Measurements from ENCODE around the gene GREB1L. TPM values are rescaled to one million over a fixed set of nuclear protein-coding genes. Genes with fewer than 3 reads are reported as not detected.

Gene GREB1L
- total RNA-seq, 1 experiment from 2014 or later: 0.26 TPM

- ChIA-PET POLR2A (no interaction called here), CTCF (no interaction called here)
- DNase-seq (ENCODE audit: low spot score) (no peak), ATAC-seq (no peak)
- H3K9me3 Mint-ChIP-seq: no peaks in the 10 kb centered on the region
- peaks cover 82% of the 10 kb centered on the region for H3K27me3 Mint-ChIP-seq (ENCODE audit: low read depth)
- H3K4me3 Mint-ChIP-seq: no peak overlapping the region
- TF ChIP-seq EMX1 (CRISPR knock-in tag; IDR thresholded peaks at IDR 0.05) (no peak), NR3C1 (CRISPR knock-in tag; conservative IDR thresholded peaks at IDR 0.05; ENCODE audit: low read depth) (no peak), ZNF416 (CRISPR knock-in tag; IDR thresholded peaks at IDR 0.05) (no peak), MLX (CRISPR knock-in tag; IDR thresholded peaks at IDR 0.05) (no peak), AR (CRISPR knock-in tag; IDR thresholded peaks at IDR 0.05) (no peak), ATF6 (CRISPR knock-in tag; IDR thresholded peaks at IDR 0.05) (no peak), ZNF425 (CRISPR knock-in tag; conservative IDR thresholded peaks at IDR 0.05) (no peak), GRHL2 (CRISPR knock-in tag; IDR thresholded peaks at IDR 0.05; ENCODE audit: insufficient replicate concordance, severe bottlenecking) (no peak), ZNF317 (CRISPR knock-in tag; IDR thresholded peaks at IDR 0.05; ENCODE audit: borderline replicate concordance, low read depth) (no peak), ERG (CRISPR knock-in tag; IDR thresholded peaks at IDR 0.05) (no peak), NR2C2 (CRISPR knock-in tag; IDR thresholded peaks at IDR 0.05) (no peak), ZBTB21 (CRISPR knock-in tag; IDR thresholded peaks at IDR 0.05; ENCODE audit: borderline replicate concordance) (no peak), IRF2 (CRISPR knock-in tag; IDR thresholded peaks at IDR 0.05; ENCODE audit: borderline replicate concordance, low read depth) (no peak), CDX4 (CRISPR knock-in tag; IDR thresholded peaks at IDR 0.05; ENCODE audit: borderline replicate concordance) (no peak), NR1H2 (CRISPR knock-in tag; IDR thresholded peaks at IDR 0.05) (no peak), SMAD3 (CRISPR knock-in tag; IDR thresholded peaks at IDR 0.05; ENCODE audit: borderline replicate concordance) (no peak), ETV6 (CRISPR knock-in tag; IDR thresholded peaks at IDR 0.05) (no peak), SP1 (CRISPR knock-in tag; conservative IDR thresholded peaks at IDR 0.05) (no peak), HMGXB4 (CRISPR knock-in tag; IDR thresholded peaks at IDR 0.05) (no peak), OVOL2 (CRISPR knock-in tag; IDR thresholded peaks at IDR 0.05; ENCODE audit: borderline replicate concordance) (no peak)
- H3K36me3 Mint-ChIP-seq: no peaks in the 10 kb centered on the region
- H3K4me1 Mint-ChIP-seq: no peaks in the 10 kb centered on the region
- no peak overlapping the region for H3K27ac Mint-ChIP-seq
Measured at GRCh38 chr18:21398121-21398520, 156.1 kb downstream of the GREB1L start.

Data from WTC11 (cell line).